GM21360 (cell line): ENCODE measurements around the gene APOC4.
"Not testable (repeated sequence)": the region's sequence is repeated elsewhere in the genome, so short reads cannot be mapped to it uniquely, and the experiment has no call there.

ENCODE experiments used
- ATAC-seq: cut with Tn5 transposase; IDR thresholded peaks from one replicate; pipeline ENCODE4 v1.9.1; 2021; ENCODE audit warnings: mild to moderate bottlenecking, moderate library complexity; ENCODE audit not compliant: unreplicated experiment

Gene APOC4

DNA sequence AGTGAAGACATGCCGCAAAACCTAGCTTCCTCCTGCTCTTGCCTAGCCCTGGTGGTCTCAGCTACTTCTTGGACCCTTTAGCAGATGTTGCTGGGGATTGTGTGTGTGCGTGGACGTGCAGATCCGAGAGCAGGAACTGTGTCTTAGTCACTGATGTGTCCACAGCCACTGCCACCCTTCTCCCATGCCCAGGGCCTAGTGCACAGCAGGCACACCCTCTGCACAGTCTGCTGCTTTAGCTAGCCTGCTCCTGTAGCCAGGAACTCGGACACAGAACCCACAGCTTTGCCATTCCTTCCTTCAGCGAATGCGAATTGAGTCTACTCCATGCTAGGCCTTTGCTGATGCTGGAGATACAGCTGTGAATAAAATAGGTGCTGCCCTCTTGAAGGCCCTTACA is 15.5 kb downstream of the APOC4 start:
- ATAC-seq, result no peak

- ATAC-seq, result no peak
These were observed 16.1 kb downstream of the APOC4 start for GRCh38 chr19:44958090-44958489.

- ATAC-seq, result no peak
These were observed 17.7 kb downstream of the APOC4 start for GRCh38 chr19:44959691-44960090.

DNA sequence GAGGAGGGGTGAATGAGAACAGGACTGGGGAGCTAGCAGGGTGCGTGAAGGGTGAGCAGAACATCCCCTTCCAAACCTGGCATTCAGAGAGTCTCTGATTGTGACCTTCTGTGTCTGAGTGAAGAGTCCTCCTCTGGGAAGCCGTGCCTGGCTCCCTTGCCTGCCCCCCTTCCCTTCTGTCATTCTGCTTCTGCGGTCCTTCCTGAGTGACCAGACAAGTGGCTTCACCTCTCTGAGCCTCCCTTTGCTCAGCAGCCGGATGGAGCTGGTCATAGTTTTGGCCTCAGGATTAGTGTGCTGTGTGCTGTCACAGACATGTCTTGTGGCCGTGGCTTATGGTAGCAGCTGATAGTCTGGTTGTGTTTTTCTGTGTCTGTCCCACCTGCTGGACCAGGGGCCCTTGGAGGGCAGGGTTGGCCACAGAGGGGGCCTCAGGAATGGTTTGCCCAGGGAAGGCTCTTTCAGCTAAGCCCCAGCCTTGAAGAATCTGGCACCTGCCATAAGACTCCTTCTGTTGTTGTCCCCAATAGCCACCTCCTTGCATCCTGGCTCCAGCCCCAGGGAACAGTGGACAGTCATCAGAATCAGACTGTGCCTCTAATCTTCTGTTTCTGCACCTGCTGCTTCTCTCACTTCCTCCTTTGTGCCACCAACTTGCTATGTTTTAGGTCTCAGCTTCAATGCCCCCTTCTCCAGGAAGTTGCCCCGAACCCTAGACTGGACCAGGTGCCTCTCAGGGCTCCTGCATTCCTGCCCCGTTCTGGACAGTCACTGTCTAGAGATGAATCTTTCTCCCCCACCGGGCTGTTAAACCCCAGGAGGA is 19.1 kb downstream of the APOC4 start:
- no peak for ATAC-seq

- no peak for ATAC-seq
These were observed 19.8 kb downstream of the APOC4 start for GRCh38 chr19:44961821-44962220.

DNA sequence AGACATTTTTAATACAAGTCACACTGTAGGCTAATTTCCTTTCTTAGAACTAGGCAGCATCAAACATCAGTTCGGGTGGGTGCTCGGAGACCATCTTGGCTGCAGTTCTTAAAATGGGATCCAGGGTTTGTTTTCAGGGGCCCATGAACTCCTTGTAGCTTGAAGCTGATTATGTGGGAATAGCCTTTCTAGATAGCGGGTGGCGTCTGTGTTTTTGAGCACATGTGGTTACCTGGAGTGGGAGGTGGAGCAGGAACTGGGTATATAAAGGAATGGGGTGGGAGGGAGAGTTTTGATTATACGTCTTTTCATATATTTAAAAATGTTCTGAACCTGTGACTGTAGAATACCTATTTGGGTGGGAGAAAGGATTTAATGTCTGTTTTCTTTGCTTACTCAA is 26.1 kb downstream of the APOC4 start:
- no peak for ATAC-seq

GRCh38 chr19:44968670-44969069 is 26.6 kb downstream of the APOC4 start:
- no peak for ATAC-seq

- no peak for ATAC-seq
These were observed 27.4 kb downstream of the APOC4 start for GRCh38 chr19:44969437-44969836.

- ATAC-seq, result not testable (repeated sequence)
These were observed 29.4 kb downstream of the APOC4 start for GRCh38 chr19:44971451-44971850.

GRCh38 chr19:44972802-44973201 is 30.8 kb downstream of the APOC4 start:
- no peak for ATAC-seq

- ATAC-seq, result no peak
These were observed 32.1 kb downstream of the APOC4 start for GRCh38 chr19:44973982-44974735.

- ATAC-seq, result no peak
These were observed 32.8 kb downstream of the APOC4 start for GRCh38 chr19:44974857-44975256.

- ATAC-seq, result no peak
These were observed 33.4 kb downstream of the APOC4 start for GRCh38 chr19:44975444-44975843.

DNA sequence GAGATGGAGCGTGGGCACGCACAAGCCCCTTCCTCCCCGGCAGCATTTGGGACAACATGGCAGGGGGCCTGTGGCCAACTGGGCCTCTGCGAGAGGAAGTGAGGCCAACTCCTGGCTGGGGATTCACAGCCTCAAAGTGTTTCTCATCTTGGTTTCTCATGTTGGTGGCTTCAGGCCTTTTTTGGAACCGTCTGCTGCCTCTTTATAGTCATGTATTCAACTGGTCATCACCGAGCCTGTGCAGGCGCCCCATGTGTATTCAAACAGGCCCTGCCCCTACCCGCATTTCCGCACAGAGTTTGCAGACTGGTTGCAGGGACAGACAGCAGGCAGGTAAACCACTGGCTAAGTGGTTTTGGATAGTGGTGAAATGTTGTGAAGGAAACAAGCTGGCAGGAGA is 42.0 kb downstream of the APOC4 start:
- no peak for ATAC-seq

DNA sequence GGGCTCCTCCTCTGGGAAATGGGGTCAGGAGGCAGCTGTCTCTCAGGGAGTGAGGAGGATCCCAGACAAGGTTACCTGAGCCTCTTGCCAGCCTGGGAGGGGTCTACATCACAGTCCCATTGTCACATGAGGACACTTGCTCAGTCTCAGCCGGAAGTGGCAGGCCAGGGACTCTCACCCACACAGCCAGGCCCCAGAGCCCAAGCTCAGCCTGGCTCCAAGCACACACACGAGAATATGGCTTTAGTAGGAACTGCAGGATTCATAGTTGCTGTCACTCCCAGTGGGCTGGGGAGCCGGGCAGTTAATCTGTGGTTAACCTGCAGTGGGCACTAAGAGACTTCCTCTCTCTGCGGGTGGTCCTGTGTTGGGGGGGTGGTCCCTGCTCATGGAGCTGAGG is 43.4 kb downstream of the APOC4 start:
- ATAC-seq, result no peak

DNA sequence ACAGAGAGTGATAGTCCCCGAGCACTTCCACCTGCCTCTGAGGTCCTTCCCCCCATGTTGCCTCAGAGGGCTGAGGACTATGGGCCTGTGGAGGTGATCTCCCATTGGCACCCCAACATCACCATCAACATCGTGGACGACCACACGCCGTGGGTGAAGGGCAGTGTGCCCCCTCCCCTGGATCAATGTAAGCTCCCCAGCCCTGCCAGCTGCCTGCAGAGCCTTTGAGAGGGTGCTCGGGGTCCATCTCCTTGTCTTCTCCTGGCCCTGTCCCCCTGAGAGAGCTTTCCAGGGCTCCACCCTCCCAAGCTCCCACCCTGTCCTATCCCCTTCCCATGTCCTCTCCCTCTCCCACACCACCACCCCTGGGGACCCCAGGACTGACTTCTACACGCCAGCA is 44.4 kb downstream of the APOC4 start:
- ATAC-seq, result no peak

GRCh38 chr19:44987148-44987675 is 45.2 kb downstream of the APOC4 start:
- ATAC-seq, result no peak

GRCh38 chr19:44988273-44988672 is 46.2 kb downstream of the APOC4 start:
- no peak for ATAC-seq

- ATAC-seq, result no peak
These were observed 47.0 kb downstream of the APOC4 start for GRCh38 chr19:44988896-44989556.

DNA sequence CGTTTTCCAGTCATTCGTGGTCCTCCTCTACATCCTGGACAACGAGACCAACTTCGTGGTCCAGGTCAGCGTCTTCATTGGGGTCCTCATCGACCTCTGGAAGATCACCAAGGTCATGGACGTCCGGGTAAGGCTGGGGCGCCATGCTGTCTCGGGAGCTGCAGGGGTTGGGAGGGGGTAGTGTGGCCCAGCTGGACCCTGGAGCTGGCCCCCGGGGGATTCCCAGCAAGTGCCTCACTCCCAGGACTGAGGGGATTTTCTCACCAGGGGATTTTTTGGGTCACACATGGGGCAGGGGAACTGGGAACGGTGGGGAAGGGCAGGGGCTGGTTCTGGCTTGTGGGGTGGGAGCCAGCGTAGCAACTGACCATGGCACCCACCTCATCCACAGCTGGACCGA is 48.4 kb downstream of the APOC4 start:
- no peak for ATAC-seq

DNA sequence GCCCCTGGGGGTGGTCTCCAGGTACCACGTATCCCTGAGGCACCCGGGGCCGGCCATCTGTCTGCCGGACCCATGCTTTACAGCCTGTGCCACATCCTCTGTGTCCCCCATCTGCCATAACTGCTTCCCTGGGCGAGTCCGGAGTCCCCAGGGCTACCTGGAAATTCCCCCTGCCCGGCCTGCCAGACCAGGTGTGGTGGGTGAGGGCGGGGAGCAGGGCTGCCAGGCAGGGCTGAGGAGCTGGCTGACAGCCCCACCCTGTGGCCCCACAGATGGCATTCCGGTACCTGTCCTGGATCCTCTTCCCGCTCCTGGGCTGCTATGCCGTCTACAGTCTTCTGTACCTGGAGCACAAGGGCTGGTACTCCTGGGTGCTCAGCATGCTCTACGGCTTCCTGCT is 48.9 kb downstream of the APOC4 start:
- ATAC-seq, result no peak
